ENCODE results near the gene ARCN1. TPM values are rescaled to one million over a fixed set of nuclear protein-coding genes. Genes with fewer than 3 reads are reported as not detected.
A peak's percentile ranks its signal among the peaks of the same experiment; 100 is the strongest.

ARCN1 gene
- total RNA-seq, 2 experiments from 2014 or later = 51.0 to 98.9 TPM

DNA sequence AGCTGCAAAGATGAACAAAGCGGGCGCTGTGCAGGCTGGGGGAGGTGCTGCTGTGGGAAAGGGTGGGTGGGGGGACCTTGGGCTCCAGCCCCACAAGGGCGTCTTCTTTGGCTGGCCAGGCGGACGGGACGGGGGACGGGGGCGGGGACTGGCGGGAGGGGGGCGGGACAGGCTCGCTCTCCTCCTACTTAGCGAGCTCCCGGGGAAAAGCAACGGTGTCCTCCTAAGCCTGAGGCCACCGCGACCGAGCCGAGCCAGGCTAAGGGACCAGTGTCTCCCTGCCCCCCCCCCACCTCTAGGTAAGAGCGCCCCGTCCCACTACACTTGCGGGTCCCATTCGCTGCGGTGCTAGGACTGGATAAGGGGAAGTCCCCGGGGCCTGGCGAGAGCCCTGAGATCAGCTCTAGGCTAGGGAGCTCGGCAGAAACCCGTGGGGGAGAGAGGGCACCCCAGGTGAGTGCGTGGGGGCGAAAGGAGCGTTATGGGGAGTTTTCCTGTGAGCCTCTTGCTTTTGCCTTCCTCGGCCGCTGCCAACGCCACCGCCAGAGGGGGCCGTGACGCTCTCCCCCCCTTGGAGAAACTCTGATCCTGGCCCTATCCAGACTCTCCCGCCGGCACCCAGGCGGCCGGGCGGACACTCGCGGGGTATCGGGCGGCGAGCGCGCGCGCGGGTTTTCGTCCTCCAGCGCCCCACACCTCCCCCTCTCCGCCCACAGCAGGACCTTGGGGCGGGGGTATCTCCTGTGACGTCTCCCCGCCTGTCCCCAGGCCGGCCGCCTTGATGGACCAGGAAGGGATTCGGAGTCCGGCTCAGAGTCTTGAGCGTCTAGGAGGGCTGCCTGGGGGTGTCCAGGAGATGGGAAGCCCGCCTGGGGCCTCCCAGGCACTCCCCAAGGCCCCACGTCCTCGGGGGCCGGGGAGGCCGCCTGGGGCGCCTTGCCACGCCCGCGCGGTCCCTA is 35.5 kb downstream of the ARCN1 start, which contains the start of gene PHLDB1:
Gene PHLDB1, plus strand, starts transcription at position 215 of the 959 bp plus-strand sequence. CDS start 6,222 bp downstream, outside the sequence.
- Histone ChIP-seq H3K36me3 (ENCODE audit: insufficient read depth, low read length) (peaks cover 4% of the 10 kb centered on the region; the same call in 1 of the 2 replicates), H3K27ac (ENCODE audit: low read depth, low read length, poor library complexity, severe bottlenecking) (no peak within 1 kb of the TSS), H3K4me3 (ENCODE audit: low read depth, low read length, poor library complexity, severe bottlenecking) (peak within 1 kb of the TSS; percentile 54), H3K4me1 (ENCODE audit: insufficient read depth, low read length, poor library complexity, severe bottlenecking) (peaks cover 22% of the 10 kb centered on the region), H4K20me1 (ENCODE audit: insufficient read depth, low read length) (no peaks in the 10 kb centered on the region), H3K4me2 (ENCODE audit: low read length) (peak within 1 kb of the TSS; percentile 68), H2AFZ (ENCODE audit: low read length) (peak within 1 kb of the TSS; percentile 45; the same call in 1 of the 2 replicates), H3K79me2 (ENCODE audit: insufficient read depth, low read depth, low read length) (no peaks in the 10 kb centered on the region), H3K9me3 (ENCODE audit: low read length) (no peaks in the 10 kb centered on the region), H3K9me2 (ENCODE audit: insufficient read depth, low read length) (no peaks in the 10 kb centered on the region)
- DNase-seq (ENCODE audit: low spot score) = peak; percentile 18
- BruUV-seq (replicated peaks) = no TSS peak
- ChIA-PET CTCF (ENCODE audit: unreplicated experiment) (no interaction called here), POLR2A (interaction anchor here (0.7 kb wide), 1 partner anchor 100 kb away, joined by 3 read pairs; no protein-coding TSS in a partner anchor)
- TF ChIP-seq EZH2phosphoT487 (IDR thresholded peaks at IDR 0.05; ENCODE audit: borderline replicate concordance, low read depth, low read length) = peak; percentile 90; the same call in 1 of the 2 replicates
- TF ChIP-seq, protein P1, sequence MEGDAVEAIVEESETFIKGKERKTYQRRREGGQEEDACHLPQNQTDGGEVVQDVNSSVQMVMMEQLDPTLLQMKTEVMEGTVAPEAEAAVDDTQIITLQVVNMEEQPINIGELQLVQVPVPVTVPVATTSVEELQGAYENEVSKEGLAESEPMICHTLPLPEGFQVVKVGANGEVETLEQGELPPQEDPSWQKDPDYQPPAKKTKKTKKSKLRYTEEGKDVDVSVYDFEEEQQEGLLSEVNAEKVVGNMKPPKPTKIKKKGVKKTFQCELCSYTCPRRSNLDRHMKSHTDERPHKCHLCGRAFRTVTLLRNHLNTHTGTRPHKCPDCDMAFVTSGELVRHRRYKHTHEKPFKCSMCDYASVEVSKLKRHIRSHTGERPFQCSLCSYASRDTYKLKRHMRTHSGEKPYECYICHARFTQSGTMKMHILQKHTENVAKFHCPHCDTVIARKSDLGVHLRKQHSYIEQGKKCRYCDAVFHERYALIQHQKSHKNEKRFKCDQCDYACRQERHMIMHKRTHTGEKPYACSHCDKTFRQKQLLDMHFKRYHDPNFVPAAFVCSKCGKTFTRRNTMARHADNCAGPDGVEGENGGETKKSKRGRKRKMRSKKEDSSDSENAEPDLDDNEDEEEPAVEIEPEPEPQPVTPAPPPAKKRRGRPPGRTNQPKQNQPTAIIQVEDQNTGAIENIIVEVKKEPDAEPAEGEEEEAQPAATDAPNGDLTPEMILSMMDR (conservative IDR thresholded peaks at IDR 0.05; ENCODE audit: low read length) = peak; percentile 67
- intact Hi-C loops (cut with micrococcal nuclease; ENCODE audit: unreplicated experiment) = no loop called here

DNA sequence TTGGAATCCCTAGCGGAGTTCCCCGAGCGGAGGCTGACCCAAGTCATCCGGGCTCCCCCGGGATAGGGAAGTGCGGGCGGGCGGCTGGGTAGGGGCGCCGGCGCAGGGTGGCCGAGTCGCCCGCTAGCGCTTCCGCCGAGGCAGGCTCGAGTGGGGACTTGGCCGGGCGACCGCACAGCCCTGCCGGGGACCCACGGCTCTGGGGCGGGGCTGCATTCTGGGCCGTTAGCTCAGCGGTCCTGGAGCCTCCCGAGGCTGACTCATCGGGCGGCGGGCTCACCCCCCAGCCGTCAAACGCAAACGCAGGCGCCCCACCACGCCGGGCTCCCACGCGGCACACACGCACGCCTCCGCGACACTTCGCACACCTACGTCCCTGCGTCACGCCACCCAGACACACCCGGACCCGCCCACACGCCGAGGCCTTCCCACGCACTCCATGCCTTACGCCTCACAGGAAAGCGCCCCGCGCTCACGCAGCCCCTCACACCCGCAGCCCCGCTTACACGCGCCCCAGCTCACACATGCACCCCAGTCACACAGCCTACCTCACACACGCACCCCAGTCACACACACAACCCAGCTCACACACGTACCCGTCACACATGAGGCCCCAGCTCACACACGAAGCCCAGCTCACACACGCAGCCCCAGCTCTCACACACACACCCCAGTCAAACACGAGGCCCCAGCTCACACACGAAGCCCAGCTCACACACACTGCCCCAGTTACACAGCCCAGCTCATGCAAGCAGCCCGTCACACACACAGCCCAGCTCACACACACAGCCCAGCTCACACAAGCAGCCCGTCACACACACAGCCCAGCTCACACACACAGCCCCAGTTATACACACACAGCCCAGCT is 36.4 kb downstream of the ARCN1 start:
- Histone ChIP-seq H4K20me1 (ENCODE audit: insufficient read depth, low read length) (no peaks in the 10 kb centered on the region), H3K79me2 (ENCODE audit: insufficient read depth, low read depth, low read length) (no peaks in the 10 kb centered on the region), H2AFZ (ENCODE audit: low read length) (no peak overlapping the region; the same call in 1 of the 2 replicates), H3K27ac (ENCODE audit: low read depth, low read length, poor library complexity, severe bottlenecking) (no peak overlapping the region), H3K4me2 (ENCODE audit: low read length) (peak overlapping the region; percentile 68), H3K9me3 (ENCODE audit: low read length) (no peaks in the 10 kb centered on the region), H3K9me2 (ENCODE audit: insufficient read depth, low read length) (no peaks in the 10 kb centered on the region), H3K4me3 (ENCODE audit: low read depth, low read length, poor library complexity, severe bottlenecking) (peak overlapping the region; percentile 54), H3K36me3 (ENCODE audit: insufficient read depth, low read length) (no peaks in the 10 kb centered on the region), H3K4me1 (ENCODE audit: insufficient read depth, low read length, poor library complexity, severe bottlenecking) (peaks cover 22% of the 10 kb centered on the region)
- TF ChIP-seq, protein P1 (conservative IDR thresholded peaks at IDR 0.05; ENCODE audit: low read length) = no peak
- TF ChIP-seq EZH2phosphoT487 (IDR thresholded peaks at IDR 0.05; ENCODE audit: borderline replicate concordance, low read depth, low read length) = no peak
- intact Hi-C loops (cut with micrococcal nuclease; ENCODE audit: unreplicated experiment) = no loop called here
- no peak for DNase-seq (ENCODE audit: low spot score)
- POLR2A ChIA-PET = no interaction called here
- CTCF ChIA-PET (ENCODE audit: unreplicated experiment) = interaction anchor here (0.5 to 1.0 kb wide), 5 partner anchors 10 to 471 kb away, joined by 3 to 6 read pairs (median 3); no protein-coding TSS in a partner anchor
- no TSS peak for BruUV-seq (replicated peaks)

Measured in OCI-LY7 (cell line).